GM21360 (cell line): Measurements from ENCODE around the gene STPG2.

Experiments
- ATAC-seq: cut with Tn5 transposase; IDR thresholded peaks from one replicate; pipeline ENCODE4 v1.9.1; 2021; ENCODE audit warnings: mild to moderate bottlenecking, moderate library complexity; ENCODE audit not compliant: unreplicated experiment

Gene STPG2

GRCh38 chr4:98094118-98094517 is 49.2 kb downstream of the STPG2 start:
- no peak for ATAC-seq

- no peak for ATAC-seq
Measured at GRCh38 chr4:98093662-98094061, 49.6 kb downstream of the STPG2 start.

- no peak for ATAC-seq
Measured at GRCh38 chr4:98092833-98093439, 50.3 kb downstream of the STPG2 start.

- no peak for ATAC-seq
Measured at GRCh38 chr4:98081936-98082335, 61.3 kb downstream of the STPG2 start.

- ATAC-seq: no peak
Measured at GRCh38 chr4:98068495-98068894, 74.8 kb downstream of the STPG2 start.

- no peak for ATAC-seq
Measured at GRCh38 chr4:98055800-98056501, 87.3 kb downstream of the STPG2 start.

- no peak for ATAC-seq
Measured at GRCh38 chr4:98046665-98047064, 96.6 kb downstream of the STPG2 start.

- ATAC-seq: no peak
Measured at GRCh38 chr4:98030059-98030458, 113.2 kb downstream of the STPG2 start.

- no peak for ATAC-seq
Measured at GRCh38 chr4:98027827-98028226, 115.4 kb downstream of the STPG2 start.

- ATAC-seq: no peak
Measured at GRCh38 chr4:98026362-98026761, 116.9 kb downstream of the STPG2 start.

GRCh38 chr4:98006814-98007412 is 136.4 kb downstream of the STPG2 start:
- ATAC-seq: no peak

- ATAC-seq: no peak
Measured at GRCh38 chr4:98006060-98006459, 137.2 kb downstream of the STPG2 start.

- no peak for ATAC-seq
Measured at GRCh38 chr4:98000940-98001339, 142.3 kb downstream of the STPG2 start.

- no peak for ATAC-seq
Measured at GRCh38 chr4:97998203-97998602, 145.1 kb downstream of the STPG2 start.

GRCh38 chr4:97994765-97995465 is 148.4 kb downstream of the STPG2 start:
- ATAC-seq: no peak

GRCh38 chr4:97990409-97990808 is 152.9 kb downstream of the STPG2 start:
- no peak for ATAC-seq

- no peak for ATAC-seq
Measured at GRCh38 chr4:97987019-97987648, 156.1 kb downstream of the STPG2 start.

- ATAC-seq: no peak
Measured at GRCh38 chr4:97984545-97985131, 158.6 kb downstream of the STPG2 start.

- no peak for ATAC-seq
Measured at GRCh38 chr4:97978791-97979488, 164.3 kb downstream of the STPG2 start.
